HEK293 (cell line): ENCODE measurements around the gene FADS3.

Experiments
- CTCF ChIP-seq: fragments of 450-650 bp; formaldehyde crosslinking; IDR thresholded peaks from 2 replicates; pipeline ENCODE4 v1.5.1; 2016; ENCODE audit warnings: missing biosample characterization, missing genetic modification characterization
- ZNF391 ChIP-seq: fragments of 450-650 bp; formaldehyde crosslinking; IDR thresholded peaks from 2 replicates; pipeline ENCODE4 v1.5.1; 2016; ENCODE audit warnings: low read depth, missing biosample characterization, missing genetic modification characterization, borderline replicate concordance
- ZNF629 ChIP-seq: fragments of 450-650 bp; formaldehyde crosslinking; IDR thresholded peaks from 2 replicates; pipeline ENCODE4 v1.5.1; 2017; ENCODE audit warnings: missing biosample characterization, missing genetic modification characterization
- ZNF843 ChIP-seq: fragments of 450-650 bp; formaldehyde crosslinking; IDR thresholded peaks from 2 replicates; pipeline ENCODE4 v1.5.1; 2016; ENCODE audit warnings: missing biosample characterization, missing genetic modification characterization
- TF ChIP-seq, protein P1 (sequence below): fragments of 450-650 bp; formaldehyde crosslinking; IDR thresholded peaks from 2 replicates; pipeline ENCODE4 v1.5.1; 2016; ENCODE audit warnings: missing biosample characterization, missing genetic modification characterization

DNA sequence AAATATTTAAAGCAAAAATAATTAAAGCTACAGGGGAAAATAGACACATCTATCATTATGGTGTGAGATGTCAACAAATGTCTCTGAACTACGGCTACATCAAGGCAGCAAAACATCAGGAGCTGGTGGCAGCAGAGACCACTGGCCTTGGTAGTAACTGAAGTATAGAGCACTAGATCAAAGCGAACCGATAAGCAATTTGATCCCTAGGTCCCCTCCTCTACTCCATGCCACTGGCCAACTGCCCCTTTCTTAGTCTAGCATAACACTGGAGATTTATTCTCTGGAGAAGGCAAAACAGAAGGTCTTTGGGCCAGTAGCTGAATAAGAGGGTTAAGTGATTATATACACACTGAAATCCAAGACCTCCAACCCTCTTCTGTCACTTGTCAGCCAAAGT is 39.6 kb upstream of the FADS3 start:
- TF ChIP-seq, protein P1, sequence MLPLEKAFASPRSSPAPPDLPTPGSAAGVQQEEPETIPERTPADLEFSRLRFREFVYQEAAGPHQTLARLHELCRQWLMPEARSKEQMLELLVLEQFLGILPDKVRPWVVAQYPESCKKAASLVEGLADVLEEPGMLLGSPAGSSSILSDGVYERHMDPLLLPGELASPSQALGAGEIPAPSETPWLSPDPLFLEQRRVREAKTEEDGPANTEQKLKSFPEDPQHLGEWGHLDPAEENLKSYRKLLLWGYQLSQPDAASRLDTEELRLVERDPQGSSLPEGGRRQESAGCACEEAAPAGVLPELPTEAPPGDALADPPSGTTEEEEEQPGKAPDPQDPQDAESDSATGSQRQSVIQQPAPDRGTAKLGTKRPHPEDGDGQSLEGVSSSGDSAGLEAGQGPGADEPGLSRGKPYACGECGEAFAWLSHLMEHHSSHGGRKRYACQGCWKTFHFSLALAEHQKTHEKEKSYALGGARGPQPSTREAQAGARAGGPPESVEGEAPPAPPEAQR (tag by site-specific recombination) = no peak
- TF ChIP-seq CTCF = no peak
- TF ChIP-seq ZNF391 (tag by site-specific recombination) = no peak
- no peak for TF ChIP-seq ZNF629
- TF ChIP-seq ZNF843 (tag by site-specific recombination) = no peak
